Measurements from ENCODE around the gene ABCG1.

The ABCG1 gene

DNA sequence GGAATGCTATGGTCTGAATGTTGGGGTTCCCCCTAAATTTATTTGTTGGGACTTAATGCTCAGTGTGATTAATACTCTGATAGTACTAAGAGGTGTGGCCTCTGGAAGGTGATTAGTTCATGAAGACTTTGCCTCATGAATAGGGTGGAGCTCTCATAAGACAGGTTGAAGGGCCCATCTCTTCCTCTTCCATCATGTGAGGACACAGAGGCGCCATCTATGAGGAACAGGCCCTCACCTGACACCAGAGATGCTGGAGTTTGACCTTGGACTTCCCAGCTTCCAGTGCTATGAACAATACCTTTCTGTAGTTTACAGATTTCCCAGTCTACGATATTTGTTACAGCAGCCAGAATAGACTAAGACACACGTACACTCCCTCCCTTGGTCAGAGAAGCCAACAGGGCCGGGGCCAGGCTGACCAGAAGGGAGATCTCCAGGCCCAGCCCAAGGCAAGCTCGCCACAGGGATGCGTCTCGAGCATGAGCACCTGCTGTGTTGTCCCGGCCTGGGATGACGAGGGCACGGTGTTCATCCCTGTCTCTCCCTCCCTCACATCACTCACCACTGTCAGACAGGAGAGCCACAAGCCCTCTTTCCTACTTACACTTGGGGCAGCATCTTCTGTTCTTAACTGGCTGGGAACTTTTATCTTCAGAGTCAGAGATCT is 4.7 kb upstream of the ABCG1 start:
- in situ Hi-C loops (cut with MboI; ENCODE audit: low sequenced_read_pairs) = no loop called here

DNA sequence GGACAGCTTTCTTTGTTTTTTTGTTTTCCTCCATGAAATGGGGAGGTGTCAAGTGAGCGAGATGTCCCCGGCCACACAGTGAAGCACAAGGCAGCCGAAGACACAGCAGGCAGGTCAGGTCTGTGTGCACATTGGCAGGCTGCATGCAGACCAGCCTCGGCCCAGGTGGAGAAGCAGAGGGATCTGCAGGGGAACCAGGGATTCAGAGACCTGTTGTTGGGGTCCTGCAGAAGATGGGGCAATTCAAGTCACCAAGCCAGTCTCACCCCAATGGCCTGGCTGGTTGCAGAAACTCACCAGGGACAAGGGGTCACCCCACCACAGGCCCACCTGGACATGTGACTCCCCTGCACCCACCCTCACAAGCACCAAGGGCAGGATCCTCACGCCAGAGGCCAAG is 4.0 kb upstream of the ABCG1 start:
- in situ Hi-C loops (cut with MboI; ENCODE audit: low sequenced_read_pairs) = no loop called here

DNA sequence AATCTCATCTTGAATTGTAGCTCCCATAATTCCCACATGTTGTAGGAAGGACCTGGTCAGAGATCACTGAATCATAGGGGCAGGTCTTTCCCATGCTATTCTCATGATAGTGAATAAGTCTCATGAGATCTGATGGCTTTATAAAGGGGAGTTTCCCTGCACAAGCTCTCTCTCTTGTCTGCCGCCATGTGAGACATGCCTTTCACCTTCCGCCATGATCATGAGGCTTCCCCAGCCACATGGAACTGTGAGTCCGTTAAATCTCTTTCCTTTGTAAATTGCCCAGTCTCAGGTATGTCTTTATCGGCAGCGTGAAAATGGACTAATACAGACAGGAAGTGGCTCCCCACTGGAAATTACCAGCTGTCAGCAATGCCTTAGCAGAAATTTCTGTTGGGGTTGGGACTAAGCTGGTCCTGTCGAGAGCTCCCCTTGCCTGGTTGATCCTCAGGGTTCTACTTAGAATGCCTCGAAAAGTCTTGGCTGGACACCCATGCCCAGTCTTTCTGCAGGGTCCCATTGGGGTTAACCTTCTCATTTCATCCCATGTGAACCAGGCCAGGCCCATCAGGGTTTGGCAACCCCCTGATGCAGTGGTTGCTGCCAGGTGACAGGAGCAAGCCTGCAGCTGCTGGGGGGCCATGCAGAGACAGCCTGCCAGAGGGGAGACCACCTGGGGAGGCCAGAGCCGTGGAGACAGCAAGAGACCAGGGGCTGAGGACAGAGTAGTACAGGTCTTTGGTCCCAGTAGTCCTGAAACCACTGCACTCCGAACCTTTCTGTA is 2.8 kb upstream of the ABCG1 start:
- in situ Hi-C loops (cut with MboI; ENCODE audit: low sequenced_read_pairs) = no loop called here

DNA sequence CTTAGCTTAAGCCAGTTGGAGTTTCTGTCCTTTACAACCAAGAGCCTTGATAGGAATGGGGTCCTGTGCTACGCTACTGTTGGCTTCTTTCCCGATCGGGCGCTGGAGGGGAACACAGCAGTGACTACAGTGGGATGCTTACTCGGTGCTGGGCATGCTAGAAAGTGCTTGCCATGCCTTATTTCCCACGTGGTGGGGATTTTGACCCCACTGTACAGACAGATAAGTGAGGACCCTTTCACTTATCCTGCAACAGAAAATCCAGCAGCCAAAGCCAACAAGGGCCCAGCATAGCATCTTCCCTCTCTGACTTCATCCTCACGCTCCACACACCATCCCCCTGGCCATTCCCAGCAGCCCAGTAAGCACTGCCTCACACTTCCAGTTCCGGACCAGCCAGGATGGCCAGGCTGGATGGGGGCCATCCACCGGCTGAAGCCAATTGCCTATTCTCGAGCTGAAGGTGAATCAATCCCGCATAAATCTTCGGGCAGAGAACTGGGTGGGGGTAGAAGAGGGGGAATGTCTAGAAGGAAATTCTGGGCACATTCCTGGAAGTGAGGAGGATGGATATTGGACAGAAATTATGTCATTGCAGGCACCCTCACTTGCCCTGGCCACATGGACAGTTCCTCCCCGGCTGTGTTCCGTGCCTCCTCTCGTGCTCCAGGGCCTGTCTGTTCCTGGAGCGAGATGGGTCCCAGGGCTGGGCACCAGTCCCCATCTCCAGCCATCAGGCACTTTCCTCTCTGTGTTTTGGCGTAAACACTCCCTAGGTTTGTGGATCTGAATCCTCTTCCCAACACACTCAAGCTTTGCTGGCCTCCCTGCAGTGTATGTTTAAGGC is 2.0 kb upstream of the ABCG1 start:
- in situ Hi-C loops (cut with MboI; ENCODE audit: low sequenced_read_pairs) = no loop called here

DNA sequence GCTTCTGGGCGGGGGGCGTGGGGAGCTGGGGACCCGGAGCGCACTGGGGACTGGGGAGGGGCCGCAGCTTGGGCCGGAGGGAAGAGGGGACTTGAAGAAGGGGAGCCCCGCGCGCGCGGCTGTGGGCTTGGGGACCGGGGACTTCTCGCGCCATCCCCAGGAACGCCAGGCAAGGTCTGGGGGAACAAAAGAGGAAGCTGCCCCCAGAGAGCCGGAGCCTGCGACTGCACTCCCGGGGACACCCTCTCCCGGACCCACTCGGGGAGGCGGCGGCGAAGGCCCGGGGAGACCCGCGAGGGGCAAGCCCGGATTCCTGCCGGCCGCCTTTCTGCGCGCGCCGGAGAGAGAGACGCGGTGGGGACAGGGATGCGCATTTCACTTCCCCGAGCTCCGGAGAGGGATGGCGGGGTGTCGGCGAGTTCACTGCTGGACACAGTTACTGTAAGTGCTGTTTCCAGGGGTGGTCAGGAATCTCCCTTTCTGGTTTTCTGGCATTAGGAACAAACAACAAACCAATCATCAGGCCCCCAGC is 732 bp downstream of the ABCG1 start:
- in situ Hi-C loops (cut with MboI; ENCODE audit: low sequenced_read_pairs) = no loop called here

DNA sequence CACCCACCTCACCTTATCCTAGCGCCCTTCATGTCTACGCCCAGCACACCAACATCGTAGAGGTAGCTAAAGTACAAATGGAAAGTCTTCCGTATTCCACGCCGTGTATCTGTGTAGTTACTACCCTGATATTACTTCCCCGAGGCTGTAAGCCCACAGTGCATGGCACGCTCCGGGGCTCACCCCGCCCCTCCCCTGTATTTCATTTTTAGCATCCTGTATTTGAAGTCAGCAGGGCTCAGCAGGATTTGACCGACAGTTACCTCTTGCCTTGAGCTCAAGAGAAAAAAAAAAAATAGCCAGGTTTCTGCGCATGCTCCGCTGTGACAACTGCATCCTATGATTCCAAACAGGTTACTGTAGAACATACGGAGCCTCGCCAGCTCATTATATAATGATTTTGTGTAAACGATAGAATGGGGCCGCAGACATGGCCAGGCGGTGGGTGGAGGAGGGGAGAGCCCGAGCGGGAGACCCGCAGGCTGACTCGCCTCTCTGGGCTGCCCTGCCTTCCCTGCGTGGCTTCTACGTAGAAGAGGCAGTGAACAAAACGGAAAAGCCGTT is 1.3 kb downstream of the ABCG1 start:
- in situ Hi-C loops (cut with MboI; ENCODE audit: low sequenced_read_pairs) = no loop called here

DNA sequence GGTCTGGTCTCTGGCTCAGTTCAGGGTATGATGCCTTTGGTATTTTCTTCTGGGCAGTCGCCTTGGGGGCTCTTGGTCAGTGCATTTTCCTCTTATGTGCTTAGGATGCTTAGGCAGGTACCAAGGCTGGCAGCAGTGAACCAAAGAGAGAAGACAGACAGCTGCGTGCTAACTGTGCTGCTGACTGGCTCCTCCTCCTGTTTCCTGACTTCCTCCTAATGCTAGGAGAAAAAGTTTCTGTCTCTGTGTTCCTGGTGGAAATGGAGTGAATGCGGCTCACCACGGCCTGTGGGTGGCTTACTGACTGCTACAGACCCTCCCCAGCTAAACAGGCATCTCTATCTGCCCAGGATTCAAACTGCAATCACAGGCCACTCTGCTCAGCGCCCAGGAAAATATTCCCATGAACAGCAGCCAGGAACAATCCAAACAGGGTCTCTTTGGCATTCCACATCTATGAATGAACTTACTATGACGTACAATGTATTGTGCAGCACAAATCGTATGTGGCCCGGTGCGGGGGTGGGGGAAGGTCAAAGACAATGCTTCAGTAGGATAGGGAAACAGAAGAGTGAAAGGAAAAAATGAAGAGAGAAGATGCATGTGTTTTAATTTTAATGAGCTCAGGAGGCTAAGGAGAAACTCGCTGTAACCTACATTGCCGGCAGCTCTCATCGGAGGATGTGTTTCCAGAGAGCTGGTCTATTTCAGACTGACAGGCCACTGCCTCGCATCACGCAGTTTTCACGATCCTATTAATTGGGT is 2.8 kb downstream of the ABCG1 start:
- in situ Hi-C loops (cut with MboI; ENCODE audit: low sequenced_read_pairs) = no loop called here

DNA sequence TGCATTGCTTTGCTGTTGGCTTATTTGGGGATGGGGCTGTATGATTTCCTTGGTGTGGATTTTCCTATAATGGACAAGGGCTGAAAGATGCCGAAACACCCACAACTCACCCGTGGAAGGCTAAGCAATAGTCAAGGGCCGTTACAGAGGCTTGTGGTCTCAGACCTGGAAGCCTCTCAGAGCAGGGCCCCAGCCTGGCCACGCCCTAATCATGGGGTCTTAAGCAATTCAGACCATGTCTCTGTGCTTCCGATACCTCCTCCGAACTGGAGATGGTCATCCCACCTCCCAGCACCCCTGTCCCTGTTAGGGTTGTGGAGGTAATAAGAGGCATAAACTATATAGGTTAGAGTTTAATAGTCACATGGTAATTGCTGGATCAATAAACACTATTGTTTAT is 3.4 kb downstream of the ABCG1 start:
- in situ Hi-C loops (cut with MboI; ENCODE audit: low sequenced_read_pairs) = no loop called here

DNA sequence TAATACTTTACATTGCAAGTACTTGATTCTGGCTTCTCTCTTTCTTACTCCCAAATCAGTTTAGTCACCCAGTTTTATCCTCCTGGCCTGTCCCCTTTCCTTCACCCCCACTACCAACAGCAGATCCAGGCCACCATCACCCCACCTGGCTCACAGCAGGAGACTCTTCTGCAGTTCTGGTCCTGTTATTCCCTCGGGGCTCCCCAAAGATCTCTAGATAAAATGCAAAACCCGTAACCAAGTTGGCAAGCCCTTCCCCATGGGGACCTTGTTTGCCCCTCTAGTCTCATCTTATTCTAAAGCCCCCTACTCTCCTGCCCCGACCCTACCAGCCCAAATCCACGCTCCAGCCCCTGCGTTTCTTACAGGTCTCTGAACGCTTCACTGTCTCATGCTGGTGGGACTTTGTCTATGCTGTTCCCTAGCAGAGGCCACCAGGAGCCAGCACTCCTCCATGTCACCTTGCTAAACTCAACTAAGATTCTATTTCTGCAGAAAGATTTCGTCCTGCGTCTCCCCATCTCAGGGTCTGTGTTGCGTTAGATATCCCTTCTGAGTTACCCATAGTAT is 4.0 kb downstream of the ABCG1 start:
- in situ Hi-C loops (cut with MboI; ENCODE audit: low sequenced_read_pairs) = no loop called here

DNA sequence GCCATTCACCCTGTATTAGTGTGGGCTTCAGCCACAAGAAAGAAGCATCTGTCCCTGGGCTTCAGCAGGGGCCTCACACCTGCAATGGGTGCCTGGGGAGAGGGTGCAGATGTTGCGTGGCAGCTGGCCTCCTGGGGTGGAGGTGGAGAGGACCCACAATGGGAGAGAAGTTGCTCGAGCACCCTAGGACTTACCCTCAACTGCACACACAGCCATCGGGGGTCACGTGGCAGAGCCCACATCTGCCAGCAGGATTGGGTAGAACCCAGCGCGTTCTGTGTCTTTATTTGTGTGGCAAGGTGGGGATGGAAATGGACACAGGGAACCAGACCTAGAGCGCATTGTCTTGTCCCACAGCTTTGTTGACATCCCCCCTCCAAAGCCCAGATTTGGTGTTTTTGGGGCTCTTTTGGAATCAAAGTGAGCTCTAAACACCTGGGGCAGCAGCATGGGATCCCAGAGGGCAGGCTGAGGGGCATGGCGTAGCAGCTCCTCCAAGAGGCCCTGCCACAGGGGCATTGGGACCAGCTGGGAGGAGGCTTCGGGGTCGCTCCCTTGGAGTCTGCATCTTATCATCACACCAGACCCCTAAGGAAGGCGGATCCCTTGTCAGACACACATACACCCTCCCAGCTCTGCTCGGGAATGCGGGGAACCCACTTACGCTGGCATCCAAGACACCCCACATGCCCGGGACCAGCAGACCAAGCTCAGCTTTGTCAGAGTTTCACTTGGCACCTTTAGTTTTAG is 5.1 kb downstream of the ABCG1 start:
- in situ Hi-C loops (cut with MboI; ENCODE audit: low sequenced_read_pairs) = no loop called here

DNA sequence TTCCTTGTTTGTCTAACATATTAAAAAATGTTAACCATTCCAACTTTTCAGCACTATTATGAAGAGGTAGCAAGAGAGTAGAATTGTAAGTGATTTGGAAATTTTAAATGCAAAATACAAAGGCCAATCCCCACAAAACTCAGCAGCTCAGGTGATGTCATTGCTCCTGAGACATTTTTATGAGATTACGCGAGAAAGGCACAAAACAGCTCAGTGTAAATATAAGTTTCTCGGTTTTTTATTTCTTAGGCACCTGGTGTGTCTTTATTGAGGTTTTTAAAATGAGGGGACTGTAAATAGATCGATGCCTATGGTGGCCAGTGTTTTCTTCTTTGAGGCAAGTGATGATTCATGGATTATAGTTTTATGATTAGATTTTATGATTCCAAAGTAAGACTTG is 6.1 kb downstream of the ABCG1 start:
- in situ Hi-C loops (cut with MboI; ENCODE audit: low sequenced_read_pairs) = no loop called here

DNA sequence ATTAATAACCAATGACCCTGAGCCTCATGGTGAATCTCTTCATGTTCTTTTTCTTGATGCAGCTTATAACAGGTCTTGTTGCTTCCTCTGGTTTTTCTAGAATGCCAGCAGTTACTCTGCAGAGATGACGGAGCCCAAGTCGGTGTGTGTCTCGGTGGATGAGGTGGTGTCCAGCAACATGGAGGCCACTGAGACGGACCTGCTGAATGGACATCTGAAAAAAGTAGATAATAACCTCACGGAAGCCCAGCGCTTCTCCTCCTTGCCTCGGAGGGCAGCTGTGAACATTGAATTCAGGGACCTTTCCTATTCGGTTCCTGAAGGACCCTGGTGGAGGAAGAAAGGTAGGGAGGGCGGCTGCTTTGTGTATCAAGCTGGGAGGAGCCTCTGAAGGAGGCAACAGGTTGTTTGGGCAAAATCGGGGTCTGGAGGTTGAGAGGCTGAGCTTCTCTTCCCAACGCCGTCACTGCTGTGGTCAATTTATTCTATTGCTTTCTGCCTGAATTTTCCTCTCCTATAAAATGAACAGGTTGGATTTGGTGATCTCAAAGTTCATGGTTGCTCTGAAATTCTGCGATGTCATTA is 6.7 kb downstream of the ABCG1 start:
- in situ Hi-C loops (cut with MboI; ENCODE audit: low sequenced_read_pairs) = no loop called here

DNA sequence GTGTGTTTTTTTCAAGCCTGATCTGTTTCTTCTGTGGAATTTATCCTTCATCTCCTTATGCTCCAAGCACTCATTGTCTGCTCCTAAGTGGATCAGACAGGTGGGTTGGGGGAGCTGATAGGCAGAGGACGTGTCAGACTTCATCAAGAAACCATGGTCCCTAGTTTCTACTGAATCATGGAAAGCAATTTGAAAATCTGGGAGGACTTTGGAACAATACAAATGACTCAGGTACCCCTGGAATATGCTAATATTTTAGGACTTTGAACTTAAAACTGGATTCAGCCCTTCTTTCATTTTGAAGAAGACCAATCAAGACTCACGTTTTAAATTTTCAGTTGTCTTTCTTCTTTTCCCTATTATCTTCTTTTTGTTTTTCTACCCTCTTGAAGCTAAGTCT is 7.7 kb downstream of the ABCG1 start:
- in situ Hi-C loops (cut with MboI; ENCODE audit: low sequenced_read_pairs) = no loop called here

DNA sequence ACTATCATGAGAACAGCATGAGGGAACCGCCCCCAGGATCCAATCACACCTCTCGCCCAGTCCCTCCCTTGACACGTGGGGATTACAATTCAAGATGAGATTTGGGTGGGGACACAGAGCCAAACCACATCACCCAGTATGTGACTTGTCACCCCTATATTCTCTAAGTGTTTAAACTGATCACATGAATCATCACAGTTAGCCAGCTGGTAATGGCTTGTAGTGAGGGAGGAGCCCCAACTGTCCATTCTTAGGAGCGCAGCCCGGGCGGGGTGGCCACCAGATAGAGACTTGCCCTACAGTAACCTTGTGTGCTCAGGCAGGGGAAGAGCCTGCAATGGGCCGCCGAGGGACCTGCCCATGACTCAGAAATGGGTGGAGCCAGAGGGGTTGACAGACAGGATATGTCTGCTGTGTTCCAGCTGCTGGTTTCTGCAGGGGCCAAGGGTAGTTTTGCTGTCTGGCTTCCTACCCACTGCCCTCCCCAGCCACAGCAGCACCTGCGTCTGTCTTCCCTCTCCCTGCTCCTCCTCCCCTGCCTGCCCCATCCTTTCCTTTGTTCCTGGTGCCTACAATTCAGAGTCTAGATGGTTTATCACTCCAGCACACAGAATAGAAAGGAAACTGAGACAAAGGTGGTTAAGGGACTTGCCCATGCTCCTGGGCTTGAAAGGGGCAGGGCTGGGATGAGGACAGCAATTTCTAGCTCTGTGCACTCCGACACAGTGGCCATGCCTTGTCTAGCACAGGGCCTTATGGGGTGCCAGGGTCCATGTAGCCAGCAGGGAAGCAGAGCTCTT is 9.2 kb downstream of the ABCG1 start:
- in situ Hi-C loops (cut with MboI; ENCODE audit: low sequenced_read_pairs) = no loop called here

DNA sequence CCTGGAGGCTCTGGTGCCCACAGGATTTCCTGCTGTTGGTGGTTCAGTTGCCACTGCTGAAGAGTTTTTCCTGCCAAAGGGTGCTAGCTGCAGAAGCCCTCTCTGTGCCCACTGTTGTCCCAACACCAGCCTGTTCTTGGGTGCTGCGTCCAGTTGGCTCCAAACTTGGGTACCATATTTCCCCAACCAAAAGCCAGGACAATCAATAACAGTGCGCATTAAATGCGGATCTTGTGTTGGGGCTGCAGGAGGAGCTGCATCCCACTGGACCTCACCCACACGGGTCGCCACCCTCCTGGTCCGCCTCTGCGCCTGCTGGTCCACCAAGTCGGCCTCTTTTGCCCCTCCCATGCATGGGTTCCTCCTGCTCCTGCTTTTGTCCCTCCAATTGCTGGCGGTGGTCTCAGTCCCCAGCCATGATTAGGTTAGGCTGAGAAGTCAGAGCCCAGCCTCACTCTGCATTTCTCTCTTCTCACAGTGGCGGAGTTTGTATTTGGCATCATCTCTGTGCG is 9.8 kb downstream of the ABCG1 start:
- in situ Hi-C loops (cut with MboI; ENCODE audit: low sequenced_read_pairs) = no loop called here

DNA sequence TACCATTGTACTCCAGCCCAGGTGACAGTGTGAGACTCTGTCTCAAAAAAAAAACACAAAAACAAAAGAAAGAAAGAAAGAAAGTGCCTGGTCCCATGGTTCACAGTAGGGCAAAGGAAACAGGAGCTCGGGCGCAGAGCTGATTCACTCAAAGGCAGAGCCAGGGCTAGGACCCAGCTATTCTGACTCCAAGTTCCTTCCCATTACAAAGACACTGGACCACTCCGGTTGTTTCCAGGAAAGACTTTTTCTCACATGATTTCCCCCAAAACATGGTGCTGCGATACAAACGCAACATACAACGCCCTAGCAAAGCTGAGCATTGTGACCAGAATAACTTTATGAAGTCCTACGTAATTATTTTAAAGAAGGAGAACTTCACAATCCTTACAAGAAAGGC is 10.7 kb downstream of the ABCG1 start:
- in situ Hi-C loops (cut with MboI; ENCODE audit: low sequenced_read_pairs) = no loop called here

DNA sequence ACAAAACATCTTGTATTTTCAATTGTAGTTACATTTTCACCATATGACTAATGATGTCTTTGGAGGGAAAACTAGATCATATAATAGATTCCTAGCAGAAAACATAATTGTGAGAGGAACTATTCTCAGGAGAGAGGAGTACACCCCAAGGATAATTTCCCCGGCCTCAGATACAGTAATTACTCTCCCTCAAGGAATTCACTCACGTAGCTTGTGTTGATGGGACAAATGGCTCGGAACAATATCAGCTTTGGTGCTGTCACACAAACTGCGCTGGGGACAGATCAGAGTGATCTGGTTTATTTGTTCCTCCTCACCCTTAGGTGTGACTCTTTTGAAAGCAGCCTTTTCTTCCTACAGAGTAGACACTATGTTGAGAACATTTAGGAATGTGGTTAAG is 11.2 kb downstream of the ABCG1 start:
- in situ Hi-C loops (cut with MboI; ENCODE audit: low sequenced_read_pairs) = no loop called here

DNA sequence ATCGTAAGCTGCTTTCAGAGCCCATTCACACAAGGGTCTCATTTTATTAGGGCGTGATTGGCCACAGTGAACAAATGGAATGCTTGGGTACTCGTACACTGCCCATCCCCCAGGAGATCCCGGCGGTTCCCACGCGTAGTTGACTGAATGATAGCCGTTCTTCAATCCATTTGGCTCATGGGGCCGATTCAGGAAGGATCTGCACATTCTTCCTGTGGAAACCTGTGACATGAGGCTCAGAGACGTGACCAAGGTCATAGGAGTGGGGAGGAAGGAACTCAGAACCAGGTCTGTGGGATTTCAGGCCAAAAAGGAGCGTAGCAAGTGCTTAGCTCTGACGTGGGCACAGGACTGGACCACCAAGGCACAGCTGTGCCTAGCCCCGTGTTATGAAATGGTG is 11.7 kb downstream of the ABCG1 start:
- in situ Hi-C loops (cut with MboI; ENCODE audit: low sequenced_read_pairs) = no loop called here
